NB4 (cell line): ENCODE data around the gene MERTK.
"Not testable (repeated sequence)": the region's sequence is repeated elsewhere in the genome, so short reads cannot be mapped to it uniquely, and the experiment has no call there.

ENCODE experiments used
- DNase-seq: peaks from one replicate; pipeline ENCODE4 v3.0.0; 2010; ENCODE audit warnings: low read depth
- H3K4me3 ChIP-seq: one replicate; pipeline ENCODE4 v1.5.1; 2011; ENCODE audit warnings: mild to moderate bottlenecking, low read depth, low read length, moderate library complexity
- CTCF ChIP-seq: IDR thresholded peaks from one replicate; pipeline ENCODE4 v1.5.1; 2012; ENCODE audit warnings: low read depth, low read length
- MAX ChIP-seq: IDR thresholded peaks from 2 replicates; pipeline ENCODE4 v1.6.1; 2011; ENCODE audit warnings: low read depth, low read length
- MYC ChIP-seq: IDR thresholded peaks from 2 replicates; pipeline ENCODE4 v1.6.1; 2011; ENCODE audit warnings: low read depth, low read length
- POLR2A ChIP-seq: IDR thresholded peaks from 2 replicates; pipeline ENCODE4 v1.6.1; 2011; ENCODE audit warnings: mild to moderate bottlenecking; ENCODE audit not compliant: insufficient read length; ENCODE audit errors: extremely low read depth

The MERTK gene

GRCh38 chr2:112034924-112035323 lies 136.5 kb downstream of the MERTK start:
- H3K4me3 ChIP-seq, result no peak overlapping the region
- no peak for DNase-seq
- no peak for TF ChIP-seq CTCF
- no peak for TF ChIP-seq MYC
- no peak for TF ChIP-seq MAX
- TF ChIP-seq POLR2A, result no peak

- H3K4me3 ChIP-seq, result no peak overlapping the region
- no peak for DNase-seq
- no peak for TF ChIP-seq MAX
- TF ChIP-seq MYC, result no peak
- TF ChIP-seq CTCF, result no peak
- TF ChIP-seq POLR2A, result no peak
These were observed 137.4 kb downstream of the MERTK start for GRCh38 chr2:112035786-112036185.

GRCh38 chr2:112039556-112039955 lies 141.1 kb downstream of the MERTK start:
- not testable (repeated sequence) for H3K4me3 ChIP-seq, DNase-seq

GRCh38 chr2:112040066-112040465 lies 141.7 kb downstream of the MERTK start:
- not testable (repeated sequence) for DNase-seq, H3K4me3 ChIP-seq

GRCh38 chr2:112041460-112041859 lies 143.1 kb downstream of the MERTK start:
- not testable (repeated sequence) for DNase-seq

GRCh38 chr2:112045446-112046014 lies 147.1 kb downstream of the MERTK start:
- no peak overlapping the region for H3K4me3 ChIP-seq
- TF ChIP-seq POLR2A (no peak), MAX (no peak), MYC (no peak), CTCF (no peak)
- DNase-seq, result no peak

More at GRCh38 chr2:112041460-112041859, 143.1 kb downstream of the MERTK start:
- not testable (repeated sequence) for H3K4me3 ChIP-seq

GRCh38 chr2:112046231-112046630 lies 147.8 kb downstream of the MERTK start:
- no peak for DNase-seq
- TF ChIP-seq MYC (no peak), CTCF (no peak), MAX (no peak), POLR2A (no peak)
- no peak overlapping the region for H3K4me3 ChIP-seq

- TF ChIP-seq MYC (no peak), POLR2A (no peak), CTCF (no peak), MAX (no peak)
- no peak overlapping the region for H3K4me3 ChIP-seq
- no peak for DNase-seq
These were observed 149.3 kb downstream of the MERTK start for GRCh38 chr2:112047537-112048235.
